ENCODE results near the gene TNFRSF18.
"Not testable (repeated sequence)": the region's sequence is repeated elsewhere in the genome, so short reads cannot be mapped to it uniquely, and the experiment has no call there.

The TNFRSF18 gene

GRCh38 chr1:1196431-1197187, 9.8 kb downstream of the TNFRSF18 start:
- no peak for DNase-seq

- DNase-seq, result not testable (repeated sequence)
These were observed 10.7 kb downstream of the TNFRSF18 start for GRCh38 chr1:1195726-1196125.

DNA sequence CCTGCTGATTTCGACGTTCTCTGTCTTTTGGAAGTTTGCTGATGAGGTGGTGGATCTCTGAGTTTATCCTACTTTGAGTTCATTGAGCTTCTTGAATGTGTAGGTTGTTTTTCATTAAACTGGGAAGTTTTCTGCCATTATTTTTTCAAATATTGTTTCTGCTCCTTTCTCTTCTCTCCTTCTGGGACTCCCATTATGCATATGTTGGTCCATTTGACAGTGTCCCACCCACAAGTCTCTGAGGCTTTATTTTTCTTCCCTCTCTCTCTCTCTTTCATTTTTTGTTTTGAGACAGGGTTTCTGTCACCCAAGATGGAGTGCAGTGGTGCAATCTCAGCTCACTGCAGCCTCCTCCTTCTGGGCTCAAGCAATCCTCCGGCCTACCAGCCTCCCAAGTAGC, 11.7 kb downstream of the TNFRSF18 start:
- DNase-seq, result no peak

- no peak for DNase-seq
These were observed 14.7 kb downstream of the TNFRSF18 start for GRCh38 chr1:1191734-1192133.

DNA sequence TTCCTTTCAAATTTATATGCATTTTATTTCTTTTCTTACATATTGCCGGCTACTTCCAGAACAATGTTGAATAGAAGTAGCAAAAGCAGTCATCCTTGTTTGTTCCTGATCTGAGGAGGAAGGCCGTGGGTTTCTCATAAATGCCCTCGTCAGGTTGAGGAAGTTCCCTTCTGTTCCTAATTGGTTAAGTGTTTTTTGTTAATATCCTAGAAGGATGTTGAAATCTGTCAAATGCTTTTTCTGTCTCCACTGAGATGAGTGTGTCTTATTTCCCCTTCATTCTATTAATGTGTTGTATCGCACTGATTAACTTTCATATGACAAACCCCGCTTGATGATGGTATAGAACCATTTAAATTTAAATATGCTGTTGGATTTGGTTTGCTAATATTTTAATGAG, 17.3 kb downstream of the TNFRSF18 start:
- no peak for DNase-seq

DNA sequence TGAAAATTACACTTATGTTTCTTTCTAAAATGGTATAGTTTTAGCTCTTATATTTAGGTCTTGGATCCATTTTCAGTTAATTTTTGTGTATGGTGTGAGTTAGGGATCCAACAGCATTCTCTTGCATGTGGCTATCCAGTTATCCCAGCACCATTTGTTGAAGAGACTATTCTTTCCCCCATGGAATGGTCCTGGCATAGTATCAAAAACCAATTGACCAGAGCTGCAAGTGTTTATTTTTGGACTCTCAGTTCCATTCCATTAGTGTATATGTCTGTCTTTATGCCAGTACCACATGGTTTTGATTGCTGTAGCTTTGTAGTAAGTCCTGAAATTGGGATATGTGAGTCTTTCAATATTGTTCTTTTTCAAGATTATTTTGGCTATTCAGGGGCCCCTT, 18.5 kb downstream of the TNFRSF18 start:
- no peak for DNase-seq

DNA sequence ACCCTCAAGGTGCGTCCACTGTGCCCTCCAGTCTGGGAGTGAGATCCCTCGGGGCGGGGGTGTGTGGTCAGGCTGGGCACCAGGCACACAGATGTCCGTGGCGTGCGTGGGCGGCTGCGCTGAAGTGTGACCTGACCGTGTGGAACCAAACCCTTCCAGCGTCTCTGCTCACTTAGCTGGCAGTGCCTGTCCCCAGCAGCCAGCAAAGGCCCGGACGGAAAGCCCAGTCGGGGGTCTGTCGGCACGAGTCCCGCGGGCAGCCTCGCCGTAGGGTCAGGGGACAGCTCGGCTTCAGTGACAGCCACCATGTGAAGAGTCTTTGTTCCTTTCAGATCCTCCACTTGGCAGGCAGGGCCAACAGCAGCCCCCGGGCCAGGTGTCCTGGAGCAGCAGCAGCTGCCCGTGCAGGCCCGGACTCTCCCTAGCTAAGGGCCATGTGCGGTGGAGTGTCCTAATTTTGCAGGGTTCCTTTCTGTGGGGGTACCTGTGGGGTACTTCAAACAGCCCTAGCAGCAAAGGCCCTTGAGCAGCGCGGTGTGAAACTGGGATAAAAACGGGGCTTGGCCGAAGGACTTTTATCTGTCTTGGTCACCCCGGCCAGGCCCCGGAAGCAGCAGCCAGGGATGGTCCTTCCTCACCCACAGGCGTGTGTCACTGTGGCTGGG, 21.2 kb downstream of the TNFRSF18 start:
- no peak for DNase-seq

- no peak for DNase-seq
These were observed 22.3 kb downstream of the TNFRSF18 start for GRCh38 chr1:1183833-1184775.

GRCh38 chr1:1183221-1183747, 23.1 kb downstream of the TNFRSF18 start:
- DNase-seq, result no peak

DNA sequence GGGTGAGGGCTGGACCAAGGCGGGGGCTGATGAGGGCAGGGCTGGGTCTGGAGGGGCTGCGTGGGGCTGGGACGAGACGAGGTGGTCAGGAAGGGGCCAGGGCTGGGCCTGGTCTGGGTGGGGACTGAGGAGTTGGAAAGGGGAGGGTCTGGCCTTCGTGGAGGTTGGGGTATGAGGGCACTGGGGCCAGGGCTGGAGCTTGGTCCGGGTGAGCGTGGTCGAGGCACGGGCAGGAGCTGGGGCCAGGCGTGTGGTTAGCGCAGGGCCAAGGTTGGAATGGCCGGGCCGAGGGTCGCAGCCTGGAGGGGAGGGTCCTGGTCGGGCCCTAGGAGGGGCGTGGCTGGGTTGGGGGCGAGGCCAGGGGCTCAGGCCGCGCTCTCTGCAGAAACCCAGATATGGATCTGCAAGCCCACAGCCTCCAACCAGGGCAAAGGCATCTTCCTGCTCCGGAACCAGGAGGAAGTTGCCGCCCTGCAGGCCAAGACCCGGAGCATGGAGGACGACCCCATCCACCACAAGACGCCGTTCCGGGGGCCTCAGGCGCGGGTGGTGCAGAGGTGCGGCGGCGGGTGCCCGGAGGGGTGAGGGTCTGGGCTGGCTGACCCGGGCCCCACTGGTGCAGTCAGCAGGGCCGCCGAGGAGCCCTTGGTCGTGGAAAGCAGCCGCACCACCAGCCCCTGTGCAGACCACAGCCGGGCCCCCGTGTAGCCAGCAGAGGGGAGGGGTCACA, 23.7 kb downstream of the TNFRSF18 start:
- DNase-seq, result no peak

- DNase-seq, result no peak
These were observed 24.4 kb downstream of the TNFRSF18 start for GRCh38 chr1:1181938-1182410.

DNA sequence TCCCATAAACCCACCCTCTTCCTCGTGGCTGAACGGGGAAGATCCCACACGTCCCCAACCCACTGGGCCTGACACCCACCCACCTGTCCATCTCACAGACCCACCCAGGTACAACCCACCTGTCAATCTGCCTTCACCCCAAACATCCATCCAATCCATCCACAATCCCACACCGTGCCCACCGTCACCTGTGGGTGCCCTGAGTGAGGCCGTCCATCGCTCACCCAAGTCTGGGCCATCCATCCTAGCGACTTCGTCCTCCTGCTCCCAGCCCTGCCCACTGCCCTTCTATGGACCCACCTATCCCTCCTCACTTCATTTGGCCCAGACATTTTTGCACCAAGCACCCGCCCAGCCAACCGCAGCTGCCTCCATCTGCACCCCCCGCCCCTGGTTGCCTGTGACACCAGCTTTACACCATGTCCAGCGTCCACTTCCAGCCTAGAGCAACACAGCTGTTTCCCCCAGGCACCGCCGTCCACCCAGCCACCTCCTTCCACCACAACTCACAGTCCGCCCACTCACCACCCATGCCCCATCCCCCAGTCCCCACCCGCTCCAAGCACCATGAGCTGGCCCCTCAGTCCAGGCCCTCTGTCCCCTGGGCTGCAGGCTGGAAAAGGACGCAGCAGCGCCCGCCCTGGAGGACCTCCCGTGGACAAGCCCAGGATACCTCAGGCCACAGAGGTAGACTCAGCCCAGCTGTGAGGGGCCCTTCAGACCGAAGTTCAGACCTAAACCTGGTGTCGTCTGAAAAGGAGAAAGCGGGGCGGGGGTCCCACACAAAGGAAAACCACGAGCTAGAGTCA, 25.1 kb downstream of the TNFRSF18 start:
- DNase-seq, result no peak

GRCh38 chr1:1179983-1180861, 26.2 kb downstream of the TNFRSF18 start:
- no peak for DNase-seq

DNA sequence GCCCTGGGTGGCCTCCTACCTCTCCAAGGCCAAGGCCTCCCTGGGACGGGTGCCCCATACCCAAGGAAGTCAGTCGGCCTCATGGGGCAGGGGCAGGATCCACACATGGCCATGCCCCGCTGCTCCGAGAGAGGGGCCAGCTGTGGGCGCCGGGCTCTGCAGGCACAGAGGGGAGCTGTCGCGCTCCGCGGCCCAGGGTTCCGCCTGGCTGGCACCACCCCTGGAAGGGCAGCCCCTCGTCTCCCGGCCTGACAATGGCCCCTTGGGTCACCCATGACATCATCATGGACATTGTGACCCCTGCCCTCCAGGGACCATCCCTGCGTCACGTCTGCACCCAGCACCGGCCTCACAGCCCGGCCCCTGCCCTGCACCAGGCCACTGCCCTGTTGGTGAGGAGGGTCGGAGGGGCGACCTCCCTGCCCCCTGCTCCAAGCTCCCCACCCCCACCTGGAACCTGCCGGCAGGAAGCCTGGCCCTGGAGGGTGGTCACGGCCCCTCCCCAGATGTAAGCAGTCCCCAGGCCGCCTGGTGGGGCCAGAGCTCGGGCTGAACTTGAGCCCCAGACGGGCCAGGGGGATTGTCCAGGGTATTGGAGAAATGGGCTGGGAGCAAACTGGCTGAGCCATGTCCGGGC, 26.9 kb downstream of the TNFRSF18 start:
- DNase-seq, result no peak

GRCh38 chr1:1178794-1179331, 27.5 kb downstream of the TNFRSF18 start:
- DNase-seq, result no peak

GRCh38 chr1:1177452-1178206, 28.8 kb downstream of the TNFRSF18 start:
- no peak for DNase-seq

DNA sequence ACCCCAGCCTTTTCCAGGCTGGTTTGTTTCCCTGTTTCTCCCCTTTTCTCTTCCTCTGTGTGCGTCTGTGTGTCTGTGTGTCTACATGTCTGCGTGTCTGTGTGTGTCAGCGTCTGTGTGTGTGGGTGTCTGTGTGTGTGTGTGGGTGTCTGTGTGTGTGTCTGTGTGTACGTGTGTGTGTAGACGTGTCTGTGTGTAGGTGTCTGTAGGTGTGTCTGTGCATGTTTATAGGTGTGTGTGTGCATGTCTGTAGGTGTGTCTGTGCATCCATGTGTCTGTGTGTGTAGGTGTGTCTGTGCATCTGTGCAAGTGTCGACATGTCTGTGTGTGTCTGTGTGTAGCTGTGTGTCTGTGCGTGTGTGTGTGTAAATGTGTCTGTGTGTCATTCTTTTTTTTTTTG, 29.5 kb downstream of the TNFRSF18 start:
- DNase-seq, result no peak

- not testable (repeated sequence) for DNase-seq
These were observed 30.2 kb downstream of the TNFRSF18 start for GRCh38 chr1:1176063-1176761.
